Liver (tissue), 9 donors: ENCODE data around the gene FOSL2. TPM values are rescaled to one million over a fixed set of nuclear protein-coding genes. Genes with fewer than 3 reads are reported as not detected.

ENCODE experiments used
- DNase-seq: peaks from one replicate; pipeline ENCODE4 v3.0.0-alpha.2; 2017; ENCODE audit warnings: low spot score
- H3K27ac ChIP-seq, 2 donors: one replicate each; pipeline ENCODE4 v1.7.0; 2013; ENCODE audit warnings: inconsistent platforms in 2 of 2, low read length in 2 of 2, control low read depth in 1 of 2, low read depth in 1 of 2, mild to moderate bottlenecking in 1 of 2
- H3K27me3 ChIP-seq, 4 donors: one replicate each; pipeline versions ENCODE4 v1.6.1 to v1.7.0; 2013; ENCODE audit warnings: low read length in 3 of 4, inconsistent platforms in 1 of 4, mild to moderate bottlenecking in 1 of 4, moderate library complexity in 1 of 4; ENCODE audit not compliant: control insufficient read depth in 4 of 4, insufficient read depth in 4 of 4
- H3K36me3 ChIP-seq, 4 donors: one replicate each; pipeline versions ENCODE4 v1.6.1 to v1.7.0; 2013; ENCODE audit warnings: low read length in 3 of 4, mild to moderate bottlenecking in 3 of 4, low read depth in 1 of 4, moderate library complexity in 1 of 4; ENCODE audit not compliant: control insufficient read depth in 4 of 4, insufficient read depth in 3 of 4
- H3K4me1 ChIP-seq, 4 donors: one replicate each; pipeline versions ENCODE4 v1.6.1 to v1.7.0; 2013; ENCODE audit warnings: low read length in 3 of 4, mild to moderate bottlenecking in 3 of 4, moderate library complexity in 1 of 4; ENCODE audit not compliant: control insufficient read depth in 4 of 4, insufficient read depth in 4 of 4
- H3K4me3 ChIP-seq, 3 donors: one replicate each; pipeline versions ENCODE4 v1.6.1 to v1.7.0; 2013; ENCODE audit warnings: low read length in 3 of 3, control low read depth in 1 of 3, low read depth in 1 of 3, mild to moderate bottlenecking in 1 of 3
- H3K9ac ChIP-seq, 2 donors: one replicate each; pipeline ENCODE4 v1.7.0; 2013; ENCODE audit warnings: low read length in 2 of 2, mild to moderate bottlenecking in 2 of 2, moderate library complexity in 2 of 2, control low read depth in 1 of 2, low read depth in 1 of 2
- H3K9me3 ChIP-seq, 4 donors: one replicate each; pipeline versions ENCODE4 v1.6.1 to v1.7.0; 2013; ENCODE audit warnings: low read length in 3 of 4; ENCODE audit not compliant: control insufficient read depth in 4 of 4
- EGR1 ChIP-seq, 2 donors: IDR thresholded peaks; 2 replicates each; pipeline ENCODE4 v1.6.1; 2016 to 2018; ENCODE audit warnings: antibody characterized with exemption in 2 of 2, low read depth in 2 of 2
- FOXA1 ChIP-seq: IDR thresholded peaks from 2 replicates; pipeline ENCODE4 v1.6.1; 2016; ENCODE audit warnings: antibody characterized with exemption
- FOXA2 ChIP-seq: IDR thresholded peaks from 2 replicates; pipeline ENCODE4 v1.6.1; 2016; ENCODE audit warnings: antibody characterized with exemption
- GABPA ChIP-seq, 2 donors: IDR thresholded peaks in 1 of 2; conservative IDR thresholded peaks in 1 of 2; 2 replicates each; pipeline ENCODE4 v1.6.1; 2016; ENCODE audit warnings: antibody characterized with exemption in 2 of 2, mild to moderate bottlenecking in 1 of 2, moderate library complexity in 1 of 2
- HNF4A ChIP-seq, 2 donors: conservative IDR thresholded peaks; 2 replicates each; pipeline ENCODE4 v1.6.1; 2016; ENCODE audit warnings: antibody characterized with exemption in 2 of 2, mild to moderate bottlenecking in 2 of 2
- HNF4G ChIP-seq: IDR thresholded peaks from 2 replicates; pipeline ENCODE4 v1.6.1; 2016; ENCODE audit warnings: antibody characterized with exemption
- JUND ChIP-seq, 2 donors: IDR thresholded peaks; 2 replicates each; pipeline ENCODE4 v1.6.1; 2016; ENCODE audit warnings: antibody characterized with exemption in 2 of 2
- NR2F2 ChIP-seq: IDR thresholded peaks from 2 replicates; pipeline ENCODE4 v1.6.1; 2016; ENCODE audit warnings: antibody characterized with exemption
- RAD21 ChIP-seq, 2 donors: IDR thresholded peaks; 2 replicates each; pipeline ENCODE4 v1.6.1; 2016; ENCODE audit warnings: antibody characterized with exemption in 2 of 2, mild to moderate bottlenecking in 2 of 2
- RXRA ChIP-seq, 2 donors: IDR thresholded peaks; 2 replicates each; pipeline ENCODE4 v1.6.1; 2017 to 2018; ENCODE audit warnings: antibody characterized with exemption in 2 of 2, mild to moderate bottlenecking in 1 of 2
- SP1 ChIP-seq: IDR thresholded peaks from 2 replicates; pipeline ENCODE4 v1.6.1; 2018; ENCODE audit warnings: antibody characterized with exemption, mild to moderate bottlenecking
- TAF1 ChIP-seq: conservative IDR thresholded peaks from 2 replicates; pipeline ENCODE4 v1.6.1; 2016; ENCODE audit warnings: antibody characterized with exemption, mild to moderate bottlenecking
- YY1 ChIP-seq: IDR thresholded peaks from 2 replicates; pipeline ENCODE4 v1.6.1; 2016; ENCODE audit warnings: antibody characterized with exemption, mild to moderate bottlenecking
- WGBS: extraction: QIAGEN DNeasy Blood & Tissue Kit; methylation state at CpG from one replicate; pipeline ENCODE4 v1.1.7; 2013; 5-methylcytosine and 5-hydroxymethylcytosine counted together
- polyA plus RNA-seq, 2 donors: library from polyadenylated mRNA; stranded (reverse) in 1 of 2; unstranded in 1 of 2; fragments of 200-250 nt in 1 of 2; fragments of >200 nt in 1 of 2; fragmentation: Nextera tagmentation in 1 of 2; extraction: Ambion mirVana in 1 of 2; gene quantifications; one replicate each; pipeline versions ENCODE4 v1.2.1 to v1.2.3, GENCODE V29; 2013 to 2015
- total RNA-seq, 2 donors: library from RNA; depleted of rRNA; stranded (reverse); fragments of >200 nt; gene quantifications; one replicate each; pipeline ENCODE4 v1.2.3, GENCODE V29; 2014
- TF ChIP-seq, protein P1 (sequence below): IDR thresholded peaks from 2 replicates; pipeline ENCODE4 v1.6.1; 2016; ENCODE audit warnings: antibody characterized with exemption
- TF ChIP-seq, protein P2 (sequence below): IDR thresholded peaks from 2 replicates; pipeline ENCODE4 v1.6.1; 2016; ENCODE audit warnings: antibody characterized with exemption, mild to moderate bottlenecking
- TF ChIP-seq, protein P3 (sequence below): IDR thresholded peaks from 2 replicates; pipeline ENCODE4 v1.6.1; 2016; ENCODE audit warnings: antibody characterized with exemption
- TF ChIP-seq, protein P4 (sequence below): fragments of 150-350 bp; IDR thresholded peaks from 2 replicates; pipeline ENCODE4 v1.5.1; 2017; ENCODE audit warnings: improper control_type of control experiment, low read depth, low read length; ENCODE audit not compliant: missing input control
- TF ChIP-seq, protein P5 (sequence below): IDR thresholded peaks from 2 replicates; pipeline ENCODE4 v1.6.1; 2016; ENCODE audit warnings: antibody characterized with exemption
- donor health status: healthy.
- donor health status: healthy.
- donor health status: healthy.
- donor health status: healthy.
- donor health status: healthy.

Gene FOSL2
- total and polyA plus RNA-seq, 4 donors = 1.9 to 10.7 (median 2.6) TPM

DNA sequence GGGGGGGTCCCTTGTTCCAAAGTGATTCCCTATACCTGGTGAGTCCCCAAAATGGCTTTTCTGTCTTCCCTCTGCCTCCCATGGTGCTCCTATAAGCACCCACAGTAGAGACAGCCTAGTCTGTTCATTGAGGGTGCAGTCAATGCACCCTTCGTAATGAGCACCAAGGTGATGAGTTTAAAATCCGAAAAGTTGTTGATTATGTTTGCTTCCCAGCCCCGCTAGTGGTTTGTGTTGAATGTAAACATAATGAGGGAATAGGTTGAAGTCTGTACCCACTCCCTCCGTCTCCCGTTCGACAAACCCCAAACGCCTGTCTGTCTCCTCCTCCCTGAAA is 2.3 kb downstream of the FOSL2 start:
- Histone ChIP-seq H3K9me3 (no peaks in the 10 kb centered on the region), H3K36me3 (peaks cover 0 to 2% (median 0%) of the 10 kb centered on the region in 4 donors), H3K27ac (peak overlapping the region; percentile 93 to 99), H3K4me3 (peak overlapping the region; percentile 78 to 99 (median 93)), H3K9ac (peak overlapping the region; percentile 88 to 96), H3K4me1 (peaks cover 2 to 24% (median 19%) of the 10 kb centered on the region in 4 donors), H3K27me3 (no peaks in the 10 kb centered on the region)
- TF ChIP-seq TAF1 = no peak
- no peak for TF ChIP-seq YY1
- TF ChIP-seq JUND (IDR thresholded peaks at IDR 0.05) = no peak
- TF ChIP-seq EGR1 (IDR thresholded peaks at IDR 0.05; ENCODE audit: low read depth in 2 of 2) = no peak
- TF ChIP-seq, protein P1, sequence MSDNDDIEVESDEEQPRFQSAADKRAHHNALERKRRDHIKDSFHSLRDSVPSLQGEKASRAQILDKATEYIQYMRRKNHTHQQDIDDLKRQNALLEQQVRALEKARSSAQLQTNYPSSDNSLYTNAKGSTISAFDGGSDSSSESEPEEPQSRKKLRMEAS = no peak
- no peak for TF ChIP-seq SP1
- TF ChIP-seq, protein P2, sequence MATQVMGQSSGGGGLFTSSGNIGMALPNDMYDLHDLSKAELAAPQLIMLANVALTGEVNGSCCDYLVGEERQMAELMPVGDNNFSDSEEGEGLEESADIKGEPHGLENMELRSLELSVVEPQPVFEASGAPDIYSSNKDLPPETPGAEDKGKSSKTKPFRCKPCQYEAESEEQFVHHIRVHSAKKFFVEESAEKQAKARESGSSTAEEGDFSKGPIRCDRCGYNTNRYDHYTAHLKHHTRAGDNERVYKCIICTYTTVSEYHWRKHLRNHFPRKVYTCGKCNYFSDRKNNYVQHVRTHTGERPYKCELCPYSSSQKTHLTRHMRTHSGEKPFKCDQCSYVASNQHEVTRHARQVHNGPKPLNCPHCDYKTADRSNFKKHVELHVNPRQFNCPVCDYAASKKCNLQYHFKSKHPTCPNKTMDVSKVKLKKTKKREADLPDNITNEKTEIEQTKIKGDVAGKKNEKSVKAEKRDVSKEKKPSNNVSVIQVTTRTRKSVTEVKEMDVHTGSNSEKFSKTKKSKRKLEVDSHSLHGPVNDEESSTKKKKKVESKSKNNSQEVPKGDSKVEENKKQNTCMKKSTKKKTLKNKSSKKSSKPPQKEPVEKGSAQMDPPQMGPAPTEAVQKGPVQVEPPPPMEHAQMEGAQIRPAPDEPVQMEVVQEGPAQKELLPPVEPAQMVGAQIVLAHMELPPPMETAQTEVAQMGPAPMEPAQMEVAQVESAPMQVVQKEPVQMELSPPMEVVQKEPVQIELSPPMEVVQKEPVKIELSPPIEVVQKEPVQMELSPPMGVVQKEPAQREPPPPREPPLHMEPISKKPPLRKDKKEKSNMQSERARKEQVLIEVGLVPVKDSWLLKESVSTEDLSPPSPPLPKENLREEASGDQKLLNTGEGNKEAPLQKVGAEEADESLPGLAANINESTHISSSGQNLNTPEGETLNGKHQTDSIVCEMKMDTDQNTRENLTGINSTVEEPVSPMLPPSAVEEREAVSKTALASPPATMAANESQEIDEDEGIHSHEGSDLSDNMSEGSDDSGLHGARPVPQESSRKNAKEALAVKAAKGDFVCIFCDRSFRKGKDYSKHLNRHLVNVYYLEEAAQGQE = no peak
- TF ChIP-seq HNF4A (conservative IDR thresholded peaks at IDR 0.05) = no peak
- TF ChIP-seq, protein P3, sequence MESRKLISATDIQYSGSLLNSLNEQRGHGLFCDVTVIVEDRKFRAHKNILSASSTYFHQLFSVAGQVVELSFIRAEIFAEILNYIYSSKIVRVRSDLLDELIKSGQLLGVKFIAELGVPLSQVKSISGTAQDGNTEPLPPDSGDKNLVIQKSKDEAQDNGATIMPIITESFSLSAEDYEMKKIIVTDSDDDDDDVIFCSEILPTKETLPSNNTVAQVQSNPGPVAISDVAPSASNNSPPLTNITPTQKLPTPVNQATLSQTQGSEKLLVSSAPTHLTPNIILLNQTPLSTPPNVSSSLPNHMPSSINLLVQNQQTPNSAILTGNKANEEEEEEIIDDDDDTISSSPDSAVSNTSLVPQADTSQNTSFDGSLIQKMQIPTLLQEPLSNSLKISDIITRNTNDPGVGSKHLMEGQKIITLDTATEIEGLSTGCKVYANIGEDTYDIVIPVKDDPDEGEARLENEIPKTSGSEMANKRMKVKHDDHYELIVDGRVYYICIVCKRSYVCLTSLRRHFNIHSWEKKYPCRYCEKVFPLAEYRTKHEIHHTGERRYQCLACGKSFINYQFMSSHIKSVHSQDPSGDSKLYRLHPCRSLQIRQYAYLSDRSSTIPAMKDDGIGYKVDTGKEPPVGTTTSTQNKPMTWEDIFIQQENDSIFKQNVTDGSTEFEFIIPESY = no peak
- no peak for TF ChIP-seq HNF4G
- TF ChIP-seq GABPA (IDR thresholded peaks at IDR 0.05 in 1 of 2, conservative IDR thresholded peaks at IDR 0.05 in 1 of 2) = no peak
- no peak for TF ChIP-seq RXRA (IDR thresholded peaks at IDR 0.05)
- TF ChIP-seq, protein P4, sequence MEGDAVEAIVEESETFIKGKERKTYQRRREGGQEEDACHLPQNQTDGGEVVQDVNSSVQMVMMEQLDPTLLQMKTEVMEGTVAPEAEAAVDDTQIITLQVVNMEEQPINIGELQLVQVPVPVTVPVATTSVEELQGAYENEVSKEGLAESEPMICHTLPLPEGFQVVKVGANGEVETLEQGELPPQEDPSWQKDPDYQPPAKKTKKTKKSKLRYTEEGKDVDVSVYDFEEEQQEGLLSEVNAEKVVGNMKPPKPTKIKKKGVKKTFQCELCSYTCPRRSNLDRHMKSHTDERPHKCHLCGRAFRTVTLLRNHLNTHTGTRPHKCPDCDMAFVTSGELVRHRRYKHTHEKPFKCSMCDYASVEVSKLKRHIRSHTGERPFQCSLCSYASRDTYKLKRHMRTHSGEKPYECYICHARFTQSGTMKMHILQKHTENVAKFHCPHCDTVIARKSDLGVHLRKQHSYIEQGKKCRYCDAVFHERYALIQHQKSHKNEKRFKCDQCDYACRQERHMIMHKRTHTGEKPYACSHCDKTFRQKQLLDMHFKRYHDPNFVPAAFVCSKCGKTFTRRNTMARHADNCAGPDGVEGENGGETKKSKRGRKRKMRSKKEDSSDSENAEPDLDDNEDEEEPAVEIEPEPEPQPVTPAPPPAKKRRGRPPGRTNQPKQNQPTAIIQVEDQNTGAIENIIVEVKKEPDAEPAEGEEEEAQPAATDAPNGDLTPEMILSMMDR = no peak
- TF ChIP-seq FOXA2 = no peak
- TF ChIP-seq FOXA1 = no peak
- no peak for TF ChIP-seq NR2F2
- no peak for TF ChIP-seq RAD21 (IDR thresholded peaks at IDR 0.05)
- TF ChIP-seq, protein P5, sequence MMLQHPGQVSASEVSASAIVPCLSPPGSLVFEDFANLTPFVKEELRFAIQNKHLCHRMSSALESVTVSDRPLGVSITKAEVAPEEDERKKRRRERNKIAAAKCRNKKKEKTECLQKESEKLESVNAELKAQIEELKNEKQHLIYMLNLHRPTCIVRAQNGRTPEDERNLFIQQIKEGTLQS = no peak
- WGBS = 9% methylated on average over 7 of the region's 7 CpGs
- no peak for DNase-seq
